NK-92 (cell line): ENCODE results near the gene BZW1.
"Not testable (repeated sequence)": the region's sequence is repeated elsewhere in the genome, so short reads cannot be mapped to it uniquely, and the experiment has no call there.

Experiments
- DNase-seq: peaks from one replicate; lab custom pipeline; 2025; ENCODE audit not compliant: unreplicated experiment; lab: John Stamatoyannopoulos, UW

BZW1 gene

GRCh38 chr2:200790185-200790584, 21.5 kb upstream of the BZW1 start:
- no peak for DNase-seq

- DNase-seq, result no peak
Measured at GRCh38 chr2:200791905-200792304, 19.8 kb upstream of the BZW1 start.

- DNase-seq, result no peak
Measured at GRCh38 chr2:200794143-200794542, 17.6 kb upstream of the BZW1 start.

GRCh38 chr2:200795028-200795440, 16.7 kb upstream of the BZW1 start:
- DNase-seq, result no peak

GRCh38 chr2:200796561-200796960, 15.1 kb upstream of the BZW1 start:
- no peak for DNase-seq

- no peak for DNase-seq
Measured at GRCh38 chr2:200797242-200797770, 14.4 kb upstream of the BZW1 start.

- DNase-seq, result no peak
Measured at GRCh38 chr2:200798514-200798913, 13.2 kb upstream of the BZW1 start.

GRCh38 chr2:200800458-200800857, 11.3 kb upstream of the BZW1 start:
- DNase-seq, result no peak

GRCh38 chr2:200801431-200801830, 10.3 kb upstream of the BZW1 start:
- not testable (repeated sequence) for DNase-seq

- no peak for DNase-seq
Measured at GRCh38 chr2:200809506-200810251, 2.0 kb upstream of the BZW1 start.

GRCh38 chr2:200810252-200810997, 1.3 kb upstream of the BZW1 start:
- DNase-seq, result no peak

- DNase-seq, result no peak
Measured at GRCh38 chr2:200810998-200811332, 745 bp upstream of the BZW1 start.

- DNase-seq, result no peak
Measured at GRCh38 chr2:200812122-200813022, 662 bp downstream of the BZW1 start.

- DNase-seq, result no peak
Measured at GRCh38 chr2:200814276-200814815, 2.6 kb downstream of the BZW1 start.

- no peak for DNase-seq
Measured at GRCh38 chr2:200814917-200815316, 3.2 kb downstream of the BZW1 start.

GRCh38 chr2:200818732-200819131, 7.0 kb downstream of the BZW1 start:
- DNase-seq, result not testable (repeated sequence)

- no peak for DNase-seq
Measured at GRCh38 chr2:200820573-200821234, 9.0 kb downstream of the BZW1 start.

GRCh38 chr2:200821686-200822245, 10.1 kb downstream of the BZW1 start:
- no peak for DNase-seq

- DNase-seq, result no peak
Measured at GRCh38 chr2:200828104-200828503, 16.4 kb downstream of the BZW1 start.

- DNase-seq, result no peak
Measured at GRCh38 chr2:200828572-200829257, 17.0 kb downstream of the BZW1 start.
